SKM-1 treated with dmso at 0.1 percent for 144 hours (cell line): ENCODE measurements around the gene TP53TG3B.
"Not testable (repeated sequence)": the region's sequence is repeated elsewhere in the genome, so short reads cannot be mapped to it uniquely, and the experiment has no call there.

ENCODE experiments used
- DNase-seq: peaks from one replicate; lab custom pipeline; 2025; ENCODE audit not compliant: unreplicated experiment; lab: John Stamatoyannopoulos, UW

TP53TG3B gene, protein sequence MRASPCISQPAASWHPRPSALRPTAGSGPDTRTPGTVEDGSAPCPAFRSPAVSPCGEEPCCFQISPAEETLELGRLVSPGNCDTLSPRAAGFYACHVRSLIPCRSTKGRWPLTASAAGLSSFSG

DNA sequence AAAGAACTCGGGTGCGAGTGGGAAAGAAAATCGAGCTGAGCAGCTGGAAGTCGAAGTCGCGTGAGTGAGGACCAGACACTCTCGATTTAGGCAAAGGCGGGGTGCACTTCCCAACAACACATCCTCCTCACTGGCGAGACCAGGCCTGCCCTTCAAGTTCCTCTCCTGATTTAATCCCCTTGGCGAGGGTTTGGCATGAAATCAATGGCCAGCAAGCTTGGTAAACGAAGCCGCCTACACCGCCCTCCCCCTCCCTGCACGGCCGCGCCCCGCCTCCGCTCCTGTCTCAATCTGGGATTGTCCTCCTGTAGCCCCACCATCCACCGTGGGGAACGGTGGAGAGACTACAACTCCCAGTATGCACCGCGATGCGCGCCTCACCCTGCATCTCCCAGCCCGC, at the start of gene TP53TG3B:
TSS of gene TP53TG3B (plus strand) at position 301 of the 400 bp plus-strand sequence. CDS start at position 369, 68 bp downstream.
- not testable (repeated sequence) for DNase-seq

DNA sequence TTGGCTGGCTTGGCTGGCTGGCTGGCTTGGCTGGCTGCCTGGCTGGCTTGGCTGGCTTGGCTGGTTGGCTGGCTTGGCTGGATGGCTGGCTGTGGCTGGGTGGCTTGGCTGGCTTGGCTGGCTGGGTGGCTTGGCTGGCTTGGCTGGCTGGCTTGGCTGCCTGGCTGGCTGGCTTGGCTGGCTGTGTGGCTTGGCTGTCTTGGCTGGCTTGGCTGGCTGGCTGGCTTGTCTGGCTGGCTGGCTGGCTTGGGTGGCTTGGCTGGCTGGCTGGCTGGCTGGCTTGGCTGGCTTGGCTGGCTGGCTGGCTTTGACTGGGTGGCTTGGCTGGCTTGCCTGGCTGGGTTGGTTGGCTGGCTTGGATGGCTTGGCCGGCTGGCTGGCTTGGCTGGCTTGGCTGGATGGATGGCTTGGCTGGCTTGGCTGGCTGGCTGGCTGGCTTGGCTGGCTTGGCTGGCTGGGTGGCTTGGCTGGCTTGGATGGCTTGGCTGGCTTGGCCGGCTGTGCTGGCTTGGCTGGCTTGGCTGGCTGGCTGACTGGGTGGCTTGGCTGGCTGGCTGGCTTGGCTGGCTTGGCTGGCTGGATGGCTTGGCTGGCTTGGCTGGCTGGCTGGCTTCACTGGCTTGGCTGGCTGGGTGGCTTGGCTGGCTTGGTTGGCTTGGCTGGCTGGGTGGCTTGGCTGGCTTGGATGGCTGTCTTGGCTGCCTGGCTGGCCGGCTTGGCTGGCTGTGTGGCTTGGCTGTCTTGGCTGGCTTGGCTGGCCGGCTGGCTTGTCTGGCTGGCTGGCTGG, 24.2 kb upstream of the TP53TG3B start:
- DNase-seq = not testable (repeated sequence)

DNA sequence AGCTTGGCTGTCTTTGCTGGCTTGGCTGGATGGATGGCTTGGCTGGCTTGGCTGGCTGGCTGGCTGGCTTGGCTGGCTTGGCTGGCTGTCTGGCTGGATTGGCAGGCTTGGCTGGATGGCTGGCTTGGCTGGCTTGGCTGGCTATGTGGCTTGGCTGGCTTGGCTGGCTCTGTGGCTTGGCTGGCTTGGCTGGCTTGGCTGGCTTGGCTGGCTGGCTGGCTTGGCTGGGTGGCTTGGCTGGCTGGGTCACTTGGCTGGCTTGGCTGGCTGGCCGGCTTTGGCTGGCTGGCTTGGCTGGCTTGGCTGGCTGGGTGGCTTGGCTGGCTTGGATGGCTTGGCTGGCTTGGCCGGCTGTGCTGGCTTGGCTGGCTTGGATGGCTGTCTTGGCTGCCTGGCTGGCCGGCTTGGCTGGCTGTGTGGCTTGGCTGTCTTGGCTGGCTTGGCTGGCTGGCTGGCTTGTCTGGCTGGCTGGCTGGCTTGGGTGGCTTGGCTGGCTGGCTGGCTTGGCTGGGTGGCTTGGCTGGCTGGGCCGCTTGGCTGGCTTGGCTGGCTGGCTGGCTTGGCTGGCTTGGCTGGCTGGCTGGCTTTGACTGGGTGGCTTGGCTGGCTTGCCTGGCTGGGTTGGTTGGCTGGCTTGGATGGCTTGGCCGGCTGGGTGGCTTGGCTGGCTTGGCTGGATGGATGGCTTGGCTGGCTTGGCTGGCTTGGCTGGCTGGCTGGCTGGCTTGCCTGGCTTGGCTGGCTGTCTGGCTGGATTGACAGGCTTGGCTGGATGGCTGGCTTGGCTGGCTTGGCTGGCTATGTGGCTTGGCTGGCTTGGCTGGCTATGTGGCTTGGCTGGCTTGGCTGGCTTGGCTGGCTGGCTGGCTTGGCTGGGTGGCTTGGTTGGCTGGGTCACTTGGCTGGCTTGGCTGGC, 22.8 kb upstream of the TP53TG3B start:
- not testable (repeated sequence) for DNase-seq

DNA sequence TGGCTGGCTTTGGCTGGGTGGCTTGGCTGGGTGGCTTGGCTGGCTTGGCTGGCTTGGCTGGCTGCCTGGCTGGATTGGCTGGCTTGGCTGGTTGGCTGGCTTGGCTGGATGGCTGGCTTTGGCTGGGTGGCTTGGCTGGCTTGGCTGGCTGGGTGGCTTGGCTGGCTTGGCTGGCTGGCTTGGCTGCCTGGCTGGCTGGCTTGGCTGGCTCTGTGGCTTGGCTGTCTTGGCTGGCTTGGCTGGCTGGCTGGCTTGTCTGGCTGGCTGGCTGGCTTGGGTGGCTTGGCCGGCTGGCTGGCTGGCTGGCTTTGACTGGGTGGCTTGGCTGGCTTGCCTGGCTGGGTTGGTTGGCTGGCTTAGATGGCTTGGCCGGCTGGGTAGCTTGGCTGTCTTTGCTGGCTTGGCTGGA, 22.1 kb upstream of the TP53TG3B start:
- not testable (repeated sequence) for DNase-seq

DNA sequence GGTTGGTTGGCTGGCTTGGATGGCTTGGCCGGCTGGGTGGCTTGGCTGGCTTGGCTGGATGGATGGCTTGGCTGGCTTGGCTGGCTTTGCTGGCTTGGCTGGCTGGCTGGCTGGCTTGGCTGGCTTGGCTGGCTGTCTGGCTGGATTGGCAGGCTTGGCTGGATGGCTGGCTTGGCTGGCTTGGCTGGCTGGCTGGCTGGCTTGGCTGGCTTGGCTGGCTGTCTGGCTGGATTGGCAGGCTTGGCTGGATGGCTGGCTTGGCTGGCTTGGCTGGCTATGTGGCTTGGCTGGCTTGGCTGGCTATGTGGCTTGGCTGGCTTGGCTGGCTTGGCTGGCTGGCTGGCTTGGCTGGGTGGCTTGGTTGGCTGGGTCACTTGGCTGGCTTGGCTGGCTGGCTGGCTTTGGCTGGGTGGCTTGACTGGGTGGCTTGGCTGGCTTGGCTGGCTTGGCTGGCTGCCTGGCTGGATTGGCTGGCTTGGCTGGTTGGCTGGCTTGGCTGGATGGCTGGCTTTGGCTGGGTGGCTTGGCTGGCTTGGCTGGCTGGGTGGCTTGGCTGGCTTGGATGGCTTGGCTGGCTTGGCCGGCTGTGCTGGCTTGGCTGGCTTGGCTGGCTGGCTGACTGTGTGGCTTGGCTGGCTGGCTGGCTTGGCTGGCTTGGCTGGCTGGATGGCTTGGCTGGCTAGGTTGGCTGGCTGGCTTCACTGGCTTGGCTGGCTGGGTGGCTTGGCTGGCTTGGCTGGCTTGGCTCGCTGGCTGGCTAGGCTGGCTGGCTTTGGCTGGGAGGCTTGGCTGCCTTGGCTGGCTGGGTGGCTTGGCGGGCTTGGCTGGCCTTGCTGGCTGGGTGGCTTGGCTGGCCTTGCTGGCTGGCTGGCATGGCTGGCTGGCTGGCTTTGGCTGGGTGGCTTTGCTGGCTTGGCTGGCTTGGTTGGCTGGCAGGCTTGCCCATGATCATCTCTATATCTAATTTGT, 21.3 kb upstream of the TP53TG3B start:
- DNase-seq = not testable (repeated sequence)
